HepG2 (cell line): ENCODE data around the gene HES7. TPM values are rescaled to one million over a fixed set of nuclear protein-coding genes. Genes with fewer than 3 reads are reported as not detected.

Experiments
- ARNTL ChIP-seq: sonication (generic); formaldehyde crosslinking; IDR thresholded peaks from 2 replicates; pipeline ENCODE4 v1.4.0; 2020; ENCODE audit warnings: mild to moderate bottlenecking, missing genetic modification reagents
- BHLHE40 ChIP-seq: IDR thresholded peaks from 2 replicates; pipeline ENCODE4 v1.6.1; 2011; ENCODE audit warnings: low read length, improper control_type of control experiment
- ELF3 ChIP-seq: IDR thresholded peaks from 2 replicates; pipeline ENCODE4 v1.6.1; 2016; ENCODE audit warnings: missing genetic modification reagents, missing compliant biosample characterization
- FLYWCH1 ChIP-seq: sonication (generic); formaldehyde crosslinking; IDR thresholded peaks from 2 replicates; pipeline ENCODE4 v1.8.1; 2023; ENCODE audit warnings: mild to moderate bottlenecking, missing genetic modification reagents
- HDAC1 ChIP-seq: sonication (generic); formaldehyde crosslinking; IDR thresholded peaks from 2 replicates; pipeline ENCODE4 v1.5.1; 2020; ENCODE audit warnings: mild to moderate bottlenecking, missing genetic modification reagents
- MAX ChIP-seq: IDR thresholded peaks from 2 replicates; pipeline ENCODE4 v1.6.1; 2012; ENCODE audit warnings: inconsistent platforms
- PATZ1 ChIP-seq: sonication (generic); formaldehyde crosslinking; IDR thresholded peaks from 2 replicates; pipeline ENCODE4 v1.4.0; 2020; ENCODE audit warnings: missing genetic modification reagents
- RARA ChIP-seq: IDR thresholded peaks from 2 replicates; pipeline ENCODE4 v1.6.1; 2016; ENCODE audit warnings: missing genetic modification reagents, missing compliant biosample characterization
- RELA ChIP-seq: sonication (generic); formaldehyde crosslinking; IDR thresholded peaks from 2 replicates; pipeline ENCODE4 v1.4.0; 2020; ENCODE audit warnings: missing genetic modification reagents
- SAP130 ChIP-seq: IDR thresholded peaks from 2 replicates; pipeline ENCODE4 v1.6.1; 2016; ENCODE audit warnings: low read depth
- TCF12 ChIP-seq, 2 experiments: fragments of 450-650 bp in 1 of 2; sonication (generic) in 1 of 2; formaldehyde crosslinking in 1 of 2; IDR thresholded peaks; 2 replicates each; pipeline versions ENCODE4 v1.6.1 to v1.8.0; 2017 to 2022; ENCODE audit warnings: antibody characterized with exemption in 1 of 2, mild to moderate bottlenecking in 1 of 2, missing genetic modification reagents in 1 of 2, moderate library complexity in 1 of 2
- ZBTB3 ChIP-seq: sonication (generic); formaldehyde crosslinking; IDR thresholded peaks from 2 replicates; pipeline ENCODE4 v1.4.0; 2020; ENCODE audit warnings: low read depth, mild to moderate bottlenecking, moderate library complexity, missing genetic modification reagents, borderline replicate concordance
- ZFP90 ChIP-seq: sonication (generic); formaldehyde crosslinking; IDR thresholded peaks from 2 replicates; pipeline ENCODE4 v1.8.0; 2022; ENCODE audit warnings: missing genetic modification reagents, mild to moderate bottlenecking, inconsistent platforms, borderline replicate concordance
- ZNF343 ChIP-seq: sonication (generic); formaldehyde crosslinking; IDR thresholded peaks from 2 replicates; pipeline ENCODE4 v1.4.0; 2020; ENCODE audit warnings: mild to moderate bottlenecking, missing genetic modification reagents
- ZNF441 ChIP-seq: sonication (generic); formaldehyde crosslinking; IDR thresholded peaks from 2 replicates; pipeline ENCODE4 v1.7.0; 2021; ENCODE audit warnings: missing genetic modification reagents, borderline replicate concordance
- ZNF484 ChIP-seq: sonication (generic); formaldehyde crosslinking; IDR thresholded peaks from 2 replicates; pipeline ENCODE4 v1.5.1; 2020; ENCODE audit warnings: mild to moderate bottlenecking, low read depth, missing genetic modification reagents, borderline replicate concordance
- ZNF503 ChIP-seq: sonication (generic); formaldehyde crosslinking; IDR thresholded peaks from 2 replicates; pipeline ENCODE4 v1.4.0; 2020; ENCODE audit warnings: missing genetic modification reagents
- ZNF800 ChIP-seq: sonication (generic); formaldehyde crosslinking; IDR thresholded peaks from 2 replicates; pipeline ENCODE4 v1.4.0; 2020; ENCODE audit warnings: missing genetic modification reagents
- polyA plus RNA-seq, 8 experiments: library from polyadenylated mRNA; depleted of rRNA in 3 of 8; stranded (reverse) in 7 of 8; unstranded in 1 of 8; fragments of >200 nt; fragmentation: Illumina TruSeq in 4 of 8; extraction: Trizol in 4 of 8; gene quantifications; 2 replicates each; pipeline versions ENCODE4 v1.2.1 to v1.2.3, GENCODE V29; 2011 to 2016; ENCODE audit warnings: low read depth in 4 of 8, missing spikeins in 1 of 8, mixed read lengths in 1 of 8; ENCODE audit not compliant: insufficient read depth in 1 of 8
- total RNA-seq, 5 experiments: library from RNA; depleted of rRNA; stranded (reverse); fragments of >200 nt; fragmentation: Illumina TruSeq; extraction: Trizol; gene quantifications; 2 replicates each; pipeline ENCODE4 v1.2.3, GENCODE V29; 2016; ENCODE audit warnings: low read depth in 1 of 5
- TF ChIP-seq, protein P1 (sequence below): sonication (generic); formaldehyde crosslinking; IDR thresholded peaks from 2 replicates; pipeline ENCODE4 v1.5.1; 2020; ENCODE audit warnings: mild to moderate bottlenecking, missing genetic modification reagents, moderate library complexity

The HES7 gene
- total and polyA plus RNA-seq, 2 of the 13 experiments (the other 11 are each of a cell fraction or from before 2014, with no cell fraction given): not detected

DNA sequence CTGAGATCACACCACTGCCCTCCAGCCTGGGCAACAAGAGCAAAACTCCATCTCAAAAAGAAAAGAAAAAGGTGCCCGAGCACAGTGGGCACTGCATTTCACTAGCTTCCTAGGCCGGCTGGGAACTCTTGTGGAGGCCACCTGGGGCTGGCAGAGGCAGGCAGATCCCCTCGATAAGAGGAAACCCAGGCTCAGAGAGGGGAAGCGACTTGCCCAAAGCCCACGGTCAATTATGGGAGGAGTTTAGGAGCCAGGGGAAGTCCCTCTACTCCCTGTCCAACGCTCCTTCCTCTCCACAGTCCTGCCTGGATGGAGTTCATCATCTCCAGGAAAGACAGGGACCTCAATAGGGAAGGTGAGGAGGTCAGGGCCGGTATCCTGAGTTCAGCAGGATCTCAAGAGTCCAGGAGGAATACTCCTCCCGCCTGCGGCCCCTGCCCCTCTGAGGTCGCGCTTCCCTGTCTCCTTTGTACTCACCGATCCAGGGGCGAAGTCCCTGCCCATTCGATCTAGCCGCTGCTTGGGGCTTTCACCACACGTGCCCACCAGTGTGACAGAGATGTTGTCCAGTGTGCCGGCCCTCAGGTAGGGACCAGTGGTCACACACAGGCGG is 6.4 kb downstream of the HES7 start (continued):
- no peak for TF ChIP-seq ZNF503
- TF ChIP-seq RARA: peak; percentile 25; the same call in 1 of the 2 replicates
- TF ChIP-seq, protein P1, sequence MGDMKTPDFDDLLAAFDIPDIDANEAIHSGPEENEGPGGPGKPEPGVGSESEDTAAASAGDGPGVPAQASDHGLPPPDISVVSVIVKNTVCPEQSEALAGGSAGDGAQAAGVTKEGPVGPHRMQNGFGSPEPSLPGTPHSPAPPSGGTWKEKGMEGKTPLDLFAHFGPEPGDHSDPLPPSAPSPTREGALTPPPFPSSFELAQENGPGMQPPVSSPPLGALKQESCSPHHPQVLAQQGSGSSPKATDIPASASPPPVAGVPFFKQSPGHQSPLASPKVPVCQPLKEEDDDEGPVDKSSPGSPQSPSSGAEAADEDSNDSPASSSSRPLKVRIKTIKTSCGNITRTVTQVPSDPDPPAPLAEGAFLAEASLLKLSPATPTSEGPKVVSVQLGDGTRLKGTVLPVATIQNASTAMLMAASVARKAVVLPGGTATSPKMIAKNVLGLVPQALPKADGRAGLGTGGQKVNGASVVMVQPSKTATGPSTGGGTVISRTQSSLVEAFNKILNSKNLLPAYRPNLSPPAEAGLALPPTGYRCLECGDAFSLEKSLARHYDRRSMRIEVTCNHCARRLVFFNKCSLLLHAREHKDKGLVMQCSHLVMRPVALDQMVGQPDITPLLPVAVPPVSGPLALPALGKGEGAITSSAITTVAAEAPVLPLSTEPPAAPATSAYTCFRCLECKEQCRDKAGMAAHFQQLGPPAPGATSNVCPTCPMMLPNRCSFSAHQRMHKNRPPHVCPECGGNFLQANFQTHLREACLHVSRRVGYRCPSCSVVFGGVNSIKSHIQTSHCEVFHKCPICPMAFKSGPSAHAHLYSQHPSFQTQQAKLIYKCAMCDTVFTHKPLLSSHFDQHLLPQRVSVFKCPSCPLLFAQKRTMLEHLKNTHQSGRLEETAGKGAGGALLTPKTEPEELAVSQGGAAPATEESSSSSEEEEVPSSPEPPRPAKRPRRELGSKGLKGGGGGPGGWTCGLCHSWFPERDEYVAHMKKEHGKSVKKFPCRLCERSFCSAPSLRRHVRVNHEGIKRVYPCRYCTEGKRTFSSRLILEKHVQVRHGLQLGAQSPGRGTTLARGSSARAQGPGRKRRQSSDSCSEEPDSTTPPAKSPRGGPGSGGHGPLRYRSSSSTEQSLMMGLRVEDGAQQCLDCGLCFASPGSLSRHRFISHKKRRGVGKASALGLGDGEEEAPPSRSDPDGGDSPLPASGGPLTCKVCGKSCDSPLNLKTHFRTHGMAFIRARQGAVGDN (CRISPR knock-in tag): peak; percentile 22; the same call in 1 of the 2 replicates
- peak; percentile 31; the same call in 1 of the 2 replicates for TF ChIP-seq SAP130 (CRISPR knock-in tag)
- 0 out of 2 replicates have a peak, but pooled peaks have one; percentile 28 for TF ChIP-seq ZNF800
- TF ChIP-seq ZFP90 (CRISPR knock-in tag): 0 out of 2 replicates have a peak, but pooled peaks have one; percentile 8
- 0 out of 2 replicates have a peak, but pooled peaks have one; percentile 17 for TF ChIP-seq ELF3 (CRISPR knock-in tag)
- peak; percentile 65; the same call in 1 of the 2 replicates for TF ChIP-seq FLYWCH1
- no peak for TF ChIP-seq TCF12 (IDR thresholded peaks at IDR 0.05)
- TF ChIP-seq TCF12 (CRISPR knock-in tag; IDR thresholded peaks at IDR 0.05): no peak
- peak; percentile 17; the same call in 1 of the 2 replicates for TF ChIP-seq PATZ1
- no peak for TF ChIP-seq ZBTB3 (CRISPR knock-in tag)
- TF ChIP-seq ZNF484 (CRISPR knock-in tag): no peak
- TF ChIP-seq MAX: 0 out of 2 replicates have a peak, but pooled peaks have one; percentile 37
- no peak for TF ChIP-seq ZNF441 (CRISPR knock-in tag)
- TF ChIP-seq RELA: 0 out of 2 replicates have a peak, but pooled peaks have one; percentile 26
- TF ChIP-seq HDAC1: peak; percentile 4; the same call in 1 of the 2 replicates
- peak; percentile 53 for TF ChIP-seq BHLHE40
- TF ChIP-seq ARNTL (CRISPR knock-in tag): 0 out of 2 replicates have a peak, but pooled peaks have one; percentile 62
- no peak for TF ChIP-seq ZNF343 (CRISPR knock-in tag)
